ENCODE results near the gene UNKL.

The UNKL gene

GRCh38 chr16:1372292-1372950, 42.1 kb downstream of the UNKL start:
- no peak for DNase-seq

GRCh38 chr16:1371054-1371978, 43.2 kb downstream of the UNKL start:
- DNase-seq, result no peak

GRCh38 chr16:1367486-1368174, 46.9 kb downstream of the UNKL start:
- no peak for DNase-seq

- DNase-seq, result no peak
Measured at GRCh38 chr16:1366712-1367299, 47.7 kb downstream of the UNKL start.

- DNase-seq, result no peak
Measured at GRCh38 chr16:1366060-1366711, 48.3 kb downstream of the UNKL start.

- no peak for DNase-seq
Measured at GRCh38 chr16:1364510-1364909, 50.0 kb downstream of the UNKL start.

- DNase-seq, result peak; percentile 11
Measured at GRCh38 chr16:1363501-1364041, 50.9 kb downstream of the UNKL start.

- DNase-seq, result no peak
Measured at GRCh38 chr16:1362807-1363206, 51.7 kb downstream of the UNKL start.

GRCh38 chr16:1361685-1362360, 52.7 kb downstream of the UNKL start:
- DNase-seq, result no peak

- DNase-seq, result no peak
Measured at GRCh38 chr16:1357906-1358566, 56.5 kb downstream of the UNKL start.

- DNase-seq, result no peak
Measured at GRCh38 chr16:1356061-1356900, 58.2 kb downstream of the UNKL start.

- no peak for DNase-seq
Measured at GRCh38 chr16:1355591-1355990, 58.9 kb downstream of the UNKL start.

GRCh38 chr16:1354815-1355540, 59.5 kb downstream of the UNKL start:
- DNase-seq, result no peak

- peak; percentile 24 for DNase-seq
Measured at GRCh38 chr16:1351582-1352362, 62.7 kb downstream of the UNKL start, which contains the start of the genes GNPTG and TSR3. Gene GNPTG (plus strand): TSS chr16:1351931. CDS start chr16:1351966, 35 bp downstream. Gene TSR3 (minus strand): TSS chr16:1351878. CDS start chr16:1351804, 74 bp downstream.

- DNase-seq, result no peak
Measured at GRCh38 chr16:1351215-1351581, 63.3 kb downstream of the UNKL start.

- no peak for DNase-seq
Measured at GRCh38 chr16:1350691-1351090, 63.8 kb downstream of the UNKL start.

- no peak for DNase-seq
Measured at GRCh38 chr16:1349951-1350350, 64.6 kb downstream of the UNKL start.

GRCh38 chr16:1349351-1349750, 65.2 kb downstream of the UNKL start:
- no peak for DNase-seq

GRCh38 chr16:1348926-1349325, 65.6 kb downstream of the UNKL start:
- DNase-seq, result no peak
